ENCODE results near the gene FKBP1A.
"Not testable (repeated sequence)": the region's sequence is repeated elsewhere in the genome, so short reads cannot be mapped to it uniquely, and the experiment has no call there.

The FKBP1A gene

GRCh38 chr20:1417273-1417672 is 24.4 kb upstream of the FKBP1A start:
- no peak for DNase-seq (ENCODE audit: low read depth, low spot score)

- DNase-seq (ENCODE audit: low read depth, low spot score): no peak
Observed at GRCh38 chr20:1415667-1416468, 23.0 kb upstream of the FKBP1A start.

- no peak for DNase-seq (ENCODE audit: low read depth, low spot score)
Observed at GRCh38 chr20:1414982-1415381, 22.1 kb upstream of the FKBP1A start.

- no peak for DNase-seq (ENCODE audit: low read depth, low spot score)
Observed at GRCh38 chr20:1405801-1406200, 12.9 kb upstream of the FKBP1A start.

GRCh38 chr20:1403624-1404023 is 10.8 kb upstream of the FKBP1A start:
- DNase-seq (ENCODE audit: low read depth, low spot score): no peak

- no peak for DNase-seq (ENCODE audit: low read depth, low spot score)
Observed at GRCh38 chr20:1402149-1402548, 9.3 kb upstream of the FKBP1A start.

- DNase-seq (ENCODE audit: low read depth, low spot score): no peak
Observed at GRCh38 chr20:1401451-1401907, 8.6 kb upstream of the FKBP1A start.

- not testable (repeated sequence) for DNase-seq (ENCODE audit: low read depth, low spot score)
Observed at GRCh38 chr20:1399678-1400366, 7.0 kb upstream of the FKBP1A start.

GRCh38 chr20:1398185-1398584 is 5.3 kb upstream of the FKBP1A start:
- DNase-seq (ENCODE audit: low read depth, low spot score): not testable (repeated sequence)

- DNase-seq (ENCODE audit: low read depth, low spot score): no peak
Observed at GRCh38 chr20:1397710-1398109, 4.9 kb upstream of the FKBP1A start.

- no peak for DNase-seq (ENCODE audit: low read depth, low spot score)
Observed at GRCh38 chr20:1396702-1397101, 3.8 kb upstream of the FKBP1A start.

- no peak for DNase-seq (ENCODE audit: low read depth, low spot score)
Observed at GRCh38 chr20:1396264-1396663, 3.4 kb upstream of the FKBP1A start.

- DNase-seq (ENCODE audit: low read depth, low spot score): no peak
Observed at GRCh38 chr20:1394686-1395085, 1.8 kb upstream of the FKBP1A start.

- no peak for DNase-seq (ENCODE audit: low read depth, low spot score)
Observed at GRCh38 chr20:1393507-1393882, 641 bp upstream of the FKBP1A start.

GRCh38 chr20:1392443-1392692 is 486 bp downstream of the FKBP1A start:
- DNase-seq (ENCODE audit: low read depth, low spot score): no peak

- no peak for DNase-seq (ENCODE audit: low read depth, low spot score)
Observed at GRCh38 chr20:1391640-1392442, 1.0 kb downstream of the FKBP1A start.

- DNase-seq (ENCODE audit: low read depth, low spot score): no peak
Observed at GRCh38 chr20:1390581-1391403, 2.1 kb downstream of the FKBP1A start.

- no peak for DNase-seq (ENCODE audit: low read depth, low spot score)
Observed at GRCh38 chr20:1389703-1390580, 2.9 kb downstream of the FKBP1A start.

GRCh38 chr20:1388741-1389483 is 3.9 kb downstream of the FKBP1A start:
- no peak for DNase-seq (ENCODE audit: low read depth, low spot score)

- no peak for DNase-seq (ENCODE audit: low read depth, low spot score)
Observed at GRCh38 chr20:1388253-1388652, 4.6 kb downstream of the FKBP1A start.

All from activated CD4-positive, CD25-positive, alpha-beta regulatory T cell treated with anti-CD3 and anti-CD28 coated beads, Interleukin-2, amount 50 U/mL, for 16 hours (primary cell).